HepG2 (cell line): ENCODE measurements around the gene MBD5. TPM values are rescaled to one million over a fixed set of nuclear protein-coding genes. Genes with fewer than 3 reads are reported as not detected.

Source experiments
- ATAC-seq: fragments of 200-7000 bp; cut with Tn5 transposase; 3 replicates; pipeline ENCODE4 v1.9.1; 2020; ENCODE audit warnings: mild to moderate bottlenecking, moderate library complexity
- BruUV-seq: library from RNA; stranded (reverse); fragments of 400-500 nt; replicated peaks from 2 replicates; lab custom pipeline; 2021; lab: Mats Ljungman, UMichigan
- CTCF ChIA-PET: fragments of 300-600 bp; formaldehyde crosslinking; extraction: SDS; loops from one replicate; lab custom pipeline; 2021; ENCODE audit warnings: low total read pairs, inconsistent platforms, low intra/inter-chr PET ratio; lab: Yijun Ruan, JAX
- POLR2A ChIA-PET: fragments of 350-600 bp; sonication (Branson Sonifier 250); formaldehyde crosslinking; loops from one replicate; lab custom pipeline; 2020; ENCODE audit warnings: antibody characterized with exemption, inconsistent platforms; lab: Yijun Ruan, JAX
- DNase-seq: peaks from one replicate; pipeline ENCODE4 v3.0.0-alpha.2; 2015; ENCODE audit warnings: low spot score
- FAIRE-seq: peaks from 3 replicates; lab custom pipeline; 2011; peaks lifted over from hg19 to GRCh38; lab: Jason Lieb, UNC
- H2AFZ ChIP-seq: one replicate; pipeline ENCODE4 v1.6.1; 2011; ENCODE audit warnings: low read length, inconsistent platforms
- H3K27ac ChIP-seq: fragments of 300-600 bp; 3 replicates; pipeline ENCODE4 v1.8.0; 2011; ENCODE audit warnings: mixed run types, mild to moderate bottlenecking, mixed read lengths, low read length, inconsistent platforms; ENCODE audit not compliant: insufficient read depth; ENCODE audit errors: extremely low read length
- H3K27me3 ChIP-seq, 2 experiments: fragments of 200-600 bp in 1 of 2; 2 replicates in 1 of 2; 3 replicates in 1 of 2; pipeline versions ENCODE4 v1.6.0 to v1.8.0; 2011; ENCODE audit warnings: low read length in 2 of 2, mild to moderate bottlenecking in 2 of 2, moderate library complexity in 2 of 2, inconsistent platforms in 1 of 2; ENCODE audit not compliant: insufficient read depth in 2 of 2, control insufficient read depth in 1 of 2
- H3K36me3 ChIP-seq, 2 experiments: fragments of 200-600 bp in 1 of 2; replicated peaks in 1 of 2; 2 replicates in 1 of 2; 3 replicates in 1 of 2; pipeline versions ENCODE4 v1.5.1 to v1.8.0; 2011; ENCODE audit warnings: low read length in 2 of 2, inconsistent platforms in 1 of 2; ENCODE audit not compliant: insufficient read depth in 2 of 2, control insufficient read depth in 1 of 2
- H3K4me1 ChIP-seq: 2 replicates; pipeline ENCODE4 v1.5.1; 2012; ENCODE audit warnings: low read length, inconsistent platforms; ENCODE audit not compliant: insufficient read depth
- H3K4me2 ChIP-seq: 2 replicates; pipeline ENCODE4 v1.6.0; 2011; ENCODE audit warnings: low read depth, low read length, inconsistent platforms
- H3K4me3 ChIP-seq, 3 experiments: fragments of 200-600 bp in 1 of 3; sonication (generic), shearing (Covaris generic) in 1 of 3; replicated peaks in 1 of 3; 2 replicates each; pipeline ENCODE4 v1.5.1; 2011 to 2016; ENCODE audit warnings: low read length in 3 of 3, inconsistent platforms in 2 of 3, low read depth in 2 of 3, mild to moderate bottlenecking in 2 of 3, control low read depth in 1 of 3, mixed read lengths in 1 of 3; ENCODE audit not compliant: insufficient read depth in 1 of 3
- H3K79me2 ChIP-seq: one replicate; pipeline ENCODE4 v1.6.1; 2011; ENCODE audit warnings: low read length, inconsistent platforms; ENCODE audit not compliant: insufficient read depth
- H3K9ac ChIP-seq: 2 replicates; pipeline ENCODE4 v1.6.0; 2011; ENCODE audit warnings: mild to moderate bottlenecking, low read depth, low read length, inconsistent platforms; ENCODE audit not compliant: insufficient read depth
- H3K9me3 ChIP-seq: 2 replicates; pipeline ENCODE4 v1.5.1; 2012; ENCODE audit warnings: mild to moderate bottlenecking, low read length
- H4K20me1 ChIP-seq: 2 replicates; pipeline ENCODE4 v1.6.0; 2011; ENCODE audit warnings: inconsistent platforms, mild to moderate bottlenecking, low read length, moderate library complexity; ENCODE audit not compliant: insufficient read depth
- BHLHE40 ChIP-seq: IDR thresholded peaks from 2 replicates; pipeline ENCODE4 v1.6.1; 2011; ENCODE audit warnings: low read length, improper control_type of control experiment
- CBFB ChIP-seq: sonication (generic); formaldehyde crosslinking; IDR thresholded peaks from 2 replicates; pipeline ENCODE4 v1.4.0; 2020; ENCODE audit warnings: missing genetic modification reagents
- KDM4B ChIP-seq: sonication (generic); formaldehyde crosslinking; IDR thresholded peaks from 2 replicates; pipeline ENCODE4 v1.4.0; 2020; ENCODE audit warnings: missing genetic modification reagents
- SETDB1 ChIP-seq: sonication (generic); formaldehyde crosslinking; IDR thresholded peaks from 2 replicates; pipeline ENCODE4 v1.5.1; 2020; ENCODE audit warnings: missing genetic modification reagents, mild to moderate bottlenecking, borderline replicate concordance
- SOX13 ChIP-seq, 3 experiments: fragments of 450-650 bp in 1 of 3; sonication (generic) in 1 of 3; formaldehyde crosslinking in 1 of 3; IDR thresholded peaks in 2 of 3; conservative IDR thresholded peaks in 1 of 3; 2 replicates each; pipeline versions ENCODE4 v1.5.0 to v1.6.1; 2016 to 2020; ENCODE audit warnings: antibody characterized with exemption in 1 of 3, mild to moderate bottlenecking in 1 of 3, missing compliant biosample characterization in 1 of 3, missing genetic modification reagents in 1 of 3, moderate library complexity in 1 of 3
- ZKSCAN5 ChIP-seq: sonication (generic); formaldehyde crosslinking; IDR thresholded peaks from 2 replicates; pipeline ENCODE4 v1.5.1; 2020; ENCODE audit warnings: mild to moderate bottlenecking, missing genetic modification reagents
- WGBS: methylation state at CpG from one replicate; pipeline ENCODE4 v1.1.6; 2017; ENCODE audit warnings: low lambda C conversion rate; 5-methylcytosine and 5-hydroxymethylcytosine counted together
- in situ Hi-C: cut with HindIII; loops from 2 replicates; pipeline ENCODE4 v1.10.0; 2017; ENCODE audit warnings: low pct_unique_long_range_greater_than_20kb; ENCODE audit not compliant: extremely low pct_ligation_motif_present
- intact Hi-C: fragments of 100-400 bp; cut with micrococcal nuclease; formaldehyde crosslinking; loops from one replicate; pipeline ENCODE4 v1.10.0; 2022; ENCODE audit not compliant: unreplicated experiment
- polyA plus RNA-seq, 8 experiments: library from polyadenylated mRNA; depleted of rRNA in 3 of 8; stranded (reverse) in 7 of 8; unstranded in 1 of 8; fragments of >200 nt; fragmentation: Illumina TruSeq in 4 of 8; extraction: Trizol in 4 of 8; gene quantifications; 2 replicates each; pipeline versions ENCODE4 v1.2.1 to v1.2.3, GENCODE V29; 2011 to 2016; ENCODE audit warnings: low read depth in 4 of 8, missing spikeins in 1 of 8, mixed read lengths in 1 of 8; ENCODE audit not compliant: insufficient read depth in 1 of 8
- total RNA-seq, 5 experiments: library from RNA; depleted of rRNA; stranded (reverse); fragments of >200 nt; fragmentation: Illumina TruSeq; extraction: Trizol; gene quantifications; 2 replicates each; pipeline ENCODE4 v1.2.3, GENCODE V29; 2016; ENCODE audit warnings: low read depth in 1 of 5
- TF ChIP-seq, protein P1 (sequence below): sonication (generic); formaldehyde crosslinking; IDR thresholded peaks from 2 replicates; pipeline ENCODE4 v1.4.0; 2020; ENCODE audit warnings: missing genetic modification reagents, borderline replicate concordance

Gene MBD5
- total and polyA plus RNA-seq, 2 of the 13 experiments (the other 11 are each of a cell fraction or from before 2014, with no cell fraction given) = 13.5 to 26.4 TPM

DNA sequence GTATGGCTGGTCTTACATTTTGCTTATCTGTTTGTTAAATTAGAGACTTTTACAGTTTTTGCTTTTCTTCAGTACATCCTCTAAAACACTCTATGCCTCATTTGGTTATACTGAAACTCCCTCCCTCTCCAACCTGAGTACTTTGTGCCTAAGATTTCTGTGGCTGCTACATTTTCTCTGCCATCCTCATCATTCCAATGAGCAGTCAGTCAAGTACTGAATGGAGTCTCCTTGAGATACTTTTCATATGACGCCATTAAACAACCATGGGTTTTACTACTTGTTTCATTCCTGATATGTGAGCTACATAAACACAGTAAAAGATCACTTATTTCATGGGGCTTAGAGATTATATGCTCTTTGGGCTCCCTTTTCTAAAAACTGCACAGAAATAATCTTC is 427.0 kb downstream of the MBD5 start:
- 96% methylated on average over 1 of the region's 1 CpG for WGBS
- FAIRE-seq = no peak
- no TSS peak for BruUV-seq
- in situ Hi-C loops = no loop called here
- Histone ChIP-seq H3K4me3 (no peak overlapping the region), H3K79me2 (no peaks in the 10 kb centered on the region), H3K4me2 (no peak overlapping the region), H3K27ac (no peak overlapping the region), H3K4me1 (no peaks in the 10 kb centered on the region)
- POLR2A ChIA-PET = no interaction called here
- DNase-seq = no peak
- TF ChIP-seq BHLHE40 (no peak), CBFB (CRISPR knock-in tag) (no peak), SETDB1 (CRISPR knock-in tag) (no peak), ZKSCAN5 (CRISPR knock-in tag) (no peak), SOX13 (IDR thresholded peaks at IDR 0.05) (no peak), SOX13 (CRISPR knock-in tag; conservative IDR thresholded peaks at IDR 0.05 in 1 of 2, IDR thresholded peaks at IDR 0.05 in 1 of 2) (no peak), KDM4B (CRISPR knock-in tag) (no peak)
- TF ChIP-seq, protein P1, sequence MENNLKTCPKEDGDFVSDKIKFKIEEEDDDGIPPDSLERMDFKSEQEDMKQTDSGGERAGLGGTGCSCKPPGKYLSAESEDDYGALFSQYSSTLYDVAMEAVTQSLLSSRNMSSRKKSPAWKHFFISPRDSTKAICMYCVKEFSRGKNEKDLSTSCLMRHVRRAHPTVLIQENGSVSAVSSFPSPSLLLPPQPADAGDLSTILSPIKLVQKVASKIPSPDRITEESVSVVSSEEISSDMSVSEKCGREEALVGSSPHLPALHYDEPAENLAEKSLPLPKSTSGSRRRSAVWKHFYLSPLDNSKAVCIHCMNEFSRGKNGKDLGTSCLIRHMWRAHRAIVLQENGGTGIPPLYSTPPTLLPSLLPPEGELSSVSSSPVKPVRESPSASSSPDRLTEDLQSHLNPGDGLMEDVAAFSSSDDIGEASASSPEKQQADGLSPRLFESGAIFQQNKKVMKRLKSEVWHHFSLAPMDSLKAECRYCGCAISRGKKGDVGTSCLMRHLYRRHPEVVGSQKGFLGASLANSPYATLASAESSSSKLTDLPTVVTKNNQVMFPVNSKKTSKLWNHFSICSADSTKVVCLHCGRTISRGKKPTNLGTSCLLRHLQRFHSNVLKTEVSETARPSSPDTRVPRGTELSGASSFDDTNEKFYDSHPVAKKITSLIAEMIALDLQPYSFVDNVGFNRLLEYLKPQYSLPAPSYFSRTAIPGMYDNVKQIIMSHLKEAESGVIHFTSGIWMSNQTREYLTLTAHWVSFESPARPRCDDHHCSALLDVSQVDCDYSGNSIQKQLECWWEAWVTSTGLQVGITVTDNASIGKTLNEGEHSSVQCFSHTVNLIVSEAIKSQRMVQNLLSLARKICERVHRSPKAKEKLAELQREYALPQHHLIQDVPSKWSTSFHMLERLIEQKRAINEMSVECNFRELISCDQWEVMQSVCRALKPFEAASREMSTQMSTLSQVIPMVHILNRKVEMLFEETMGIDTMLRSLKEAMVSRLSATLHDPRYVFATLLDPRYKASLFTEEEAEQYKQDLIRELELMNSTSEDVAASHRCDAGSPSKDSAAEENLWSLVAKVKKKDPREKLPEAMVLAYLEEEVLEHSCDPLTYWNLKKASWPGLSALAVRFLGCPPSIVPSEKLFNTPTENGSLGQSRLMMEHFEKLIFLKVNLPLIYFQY (CRISPR knock-in tag) = no peak
- TF ChIP-seq, all 625 proteins: peak for 0
- H3K36me3 ChIP-seq = no peaks in the 10 kb centered on the region
- H4K20me1 ChIP-seq = no peaks in the 10 kb centered on the region
- H3K9ac ChIP-seq = no peak overlapping the region
- H3K9me3 ChIP-seq = no peaks in the 10 kb centered on the region
- H2AFZ ChIP-seq = no peak overlapping the region
- ATAC-seq = no peak
- CTCF ChIA-PET = no interaction called here
- intact Hi-C loops = no loop called here
- H3K27me3 ChIP-seq = no peaks in the 10 kb centered on the region
